Anterior cingulate cortex (tissue), 58 donors: ENCODE measurements around the gene IGSF5.
"Not testable (repeated sequence)": the region's sequence is repeated elsewhere in the genome, so short reads cannot be mapped to it uniquely, and the experiment has no call there.

ENCODE experiments used
- DNase-seq, 58 donors: peaks; one replicate each; lab custom pipeline; 2025; lab: John Stamatoyannopoulos, UW

Gene IGSF5

DNA sequence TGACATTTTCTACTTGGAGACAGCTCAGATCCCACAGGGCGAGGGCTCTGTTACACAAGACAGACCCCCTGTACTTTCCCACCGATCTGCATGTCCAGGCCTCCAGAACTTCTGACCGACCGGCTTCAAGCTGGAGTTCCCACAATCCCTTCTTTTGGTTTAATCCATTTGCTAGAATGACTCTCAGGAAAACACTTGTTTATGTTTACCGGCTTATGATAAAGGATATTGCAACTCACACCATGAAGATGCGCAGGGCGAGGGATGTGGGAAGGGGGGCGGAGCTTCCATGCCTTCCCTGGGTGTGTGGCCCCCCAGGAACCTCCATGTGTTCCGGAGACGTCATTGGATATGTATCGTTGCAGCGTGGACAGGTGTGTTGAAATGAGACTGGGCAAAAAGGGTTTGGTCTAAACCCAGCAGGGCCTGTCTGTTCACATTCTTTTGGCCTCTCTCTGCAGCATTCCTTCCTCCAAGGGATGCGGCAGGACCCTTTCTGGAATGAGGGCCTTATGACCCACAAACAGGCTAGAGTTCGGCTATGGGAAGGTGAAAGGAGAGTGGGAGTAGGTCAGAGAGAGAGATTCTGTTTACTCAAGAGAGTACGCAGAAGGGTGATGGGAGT lies 7.5 kb upstream of the IGSF5 start:
- DNase-seq = no peak

GRCh38 chr21:39738566-39738965 lies 6.4 kb upstream of the IGSF5 start:
- no peak for DNase-seq

DNA sequence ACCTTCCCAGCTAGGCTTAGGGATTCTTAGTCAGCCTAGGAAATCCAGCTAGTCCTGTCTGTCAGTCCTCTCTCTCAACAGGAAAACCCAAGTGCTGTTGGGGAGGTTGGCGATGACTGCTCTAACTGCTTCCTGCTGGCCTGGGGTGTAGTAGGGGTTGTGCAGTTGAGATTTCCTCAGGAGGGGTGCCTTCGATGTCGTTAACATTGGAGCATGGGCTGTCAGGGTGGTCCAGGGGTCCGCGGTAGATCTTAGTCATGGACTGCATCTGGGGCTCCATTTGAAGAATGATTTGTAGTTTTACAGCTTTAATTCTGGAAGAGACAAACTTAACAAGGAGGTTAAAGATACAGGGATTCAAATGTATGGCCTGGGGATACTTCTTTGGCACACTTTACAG lies 5.5 kb upstream of the IGSF5 start:
- not testable (repeated sequence) for DNase-seq

- DNase-seq = not testable (repeated sequence)
These were observed 2.4 kb upstream of the IGSF5 start for GRCh38 chr21:39742561-39742960.

- DNase-seq = not testable (repeated sequence)
These were observed 349 bp downstream of the IGSF5 start for GRCh38 chr21:39745332-39745731.

GRCh38 chr21:39750670-39751069 lies 5.7 kb downstream of the IGSF5 start:
- DNase-seq = no peak

DNA sequence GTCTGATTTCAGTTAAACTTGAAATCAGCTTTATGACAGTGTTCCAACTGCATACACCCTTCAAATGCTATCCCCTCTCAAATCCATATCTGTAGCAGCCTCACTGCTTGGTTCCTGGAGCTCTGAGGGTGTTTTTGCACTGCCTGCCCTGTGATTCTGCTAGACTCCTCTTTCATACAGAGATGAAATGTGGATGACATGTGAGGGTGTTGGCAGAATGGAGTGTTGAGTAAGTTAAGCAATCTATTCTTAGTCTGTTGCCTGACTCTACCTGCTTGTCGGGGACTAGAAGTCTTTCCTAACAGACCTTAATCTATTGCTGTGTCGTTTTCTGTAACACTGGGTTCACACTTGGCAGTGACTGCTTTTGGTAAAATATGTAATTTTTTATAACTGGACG lies 9.8 kb downstream of the IGSF5 start:
- no peak for DNase-seq

DNA sequence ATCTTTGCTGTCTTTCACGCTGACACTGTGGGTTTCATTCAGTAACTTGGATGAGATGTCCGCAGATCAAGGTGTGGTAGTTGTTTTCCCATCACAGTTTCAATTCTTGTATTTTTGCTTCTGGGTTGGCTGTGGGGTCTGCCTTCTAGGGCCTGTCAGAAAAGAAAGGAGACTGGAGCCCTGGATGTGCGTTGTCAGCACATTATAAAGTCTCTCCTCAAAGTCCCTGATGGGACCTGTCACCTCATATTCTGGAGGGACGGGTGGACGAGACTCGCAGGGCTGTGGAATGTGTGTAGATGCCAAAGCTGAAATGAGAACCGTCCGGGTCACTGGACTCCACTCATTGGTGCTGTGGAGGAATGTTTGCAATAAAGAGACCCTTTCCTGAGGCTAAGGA lies 11.3 kb downstream of the IGSF5 start:
- DNase-seq = no peak

- DNase-seq = no peak
These were observed 18.4 kb downstream of the IGSF5 start for GRCh38 chr21:39763272-39763970.

DNA sequence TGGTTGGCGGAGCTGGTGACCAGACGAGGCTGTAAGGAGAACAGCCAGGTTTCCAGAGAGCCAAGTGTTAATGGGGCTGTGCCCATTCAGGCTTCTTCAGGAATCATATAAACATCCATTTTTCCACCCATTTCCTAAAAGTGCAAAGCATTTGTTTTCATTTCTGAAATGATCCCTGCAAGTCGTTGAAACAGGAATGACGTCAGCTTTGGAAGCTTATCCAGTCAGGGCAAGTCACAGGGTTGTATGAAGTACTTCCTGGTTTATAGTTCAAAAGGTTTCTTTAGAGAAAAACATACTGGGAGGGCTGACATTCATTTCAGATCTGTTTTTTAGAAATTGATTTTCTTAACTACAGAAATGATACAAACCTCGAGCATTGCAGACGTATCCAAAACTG lies 29.2 kb downstream of the IGSF5 start:
- no peak for DNase-seq

GRCh38 chr21:39775816-39776215 lies 30.8 kb downstream of the IGSF5 start:
- DNase-seq = no peak

DNA sequence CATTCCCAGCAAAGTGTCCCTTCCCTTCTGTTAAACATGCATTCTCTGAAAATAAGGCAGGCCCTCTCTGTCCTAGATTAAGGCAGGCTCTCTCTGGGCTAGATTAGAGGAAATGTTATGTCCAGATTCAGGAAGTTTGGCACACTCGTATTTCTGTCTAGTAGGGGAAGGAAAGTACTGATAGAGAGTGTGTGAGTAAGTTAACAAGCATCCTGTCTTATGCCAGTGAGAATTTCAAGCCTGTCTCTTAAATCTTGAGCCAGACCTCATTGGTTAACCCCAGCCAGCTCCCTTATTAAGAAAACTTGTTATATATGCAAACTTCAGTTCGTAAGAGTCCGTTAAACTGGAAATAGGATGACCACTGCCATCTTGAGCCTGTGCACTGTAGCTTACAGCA lies 31.6 kb downstream of the IGSF5 start:
- DNase-seq = no peak

- no peak for DNase-seq
These were observed 36.3 kb downstream of the IGSF5 start for GRCh38 chr21:39781331-39781730.

DNA sequence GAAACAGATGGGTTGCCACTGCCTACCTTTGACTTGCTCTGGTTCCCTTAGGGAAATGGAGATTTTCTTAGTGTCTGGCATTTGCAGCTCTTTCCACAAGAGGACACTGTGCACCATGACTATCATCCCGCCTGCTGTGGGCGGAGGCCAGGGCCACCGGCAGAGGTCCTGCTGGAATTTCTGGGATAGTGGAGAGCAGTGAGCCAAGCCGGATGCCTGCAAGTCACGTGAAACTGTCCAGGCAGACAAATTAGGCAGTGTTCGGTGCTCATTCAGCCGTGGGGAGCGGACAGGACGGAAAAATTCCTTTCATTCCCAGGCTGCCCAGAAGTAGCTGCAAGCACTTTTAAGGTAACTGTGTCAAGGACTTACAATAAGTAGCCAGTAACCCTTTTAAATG lies 43.4 kb downstream of the IGSF5 start:
- DNase-seq = peak in 55 of 58 donors; percentile 3 to 88 (median 53)

DNA sequence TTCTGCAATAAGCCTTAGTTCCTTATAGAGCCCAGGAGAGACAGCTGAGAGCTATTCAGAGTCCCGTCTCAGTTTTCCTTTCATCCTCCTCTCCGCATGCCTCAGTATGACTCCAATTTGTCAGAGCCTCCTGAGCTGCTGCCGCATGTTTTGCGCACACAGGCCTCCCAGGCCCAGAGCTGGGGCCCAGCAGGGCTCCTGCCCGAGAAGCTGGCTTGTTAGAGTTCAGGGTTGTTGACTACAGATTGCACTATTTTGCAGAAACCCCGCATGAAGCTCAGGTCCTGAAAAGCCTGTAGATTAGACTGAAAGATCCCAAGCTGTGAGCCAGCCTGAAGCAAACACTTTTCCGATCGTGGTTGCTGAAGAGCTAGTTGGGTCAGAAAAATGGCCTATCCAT lies 51.5 kb downstream of the IGSF5 start:
- DNase-seq = no peak

GRCh38 chr21:39799178-39799577 lies 54.2 kb downstream of the IGSF5 start:
- peak in 40 of 58 donors; percentile 1 to 66 (median 23) for DNase-seq

DNA sequence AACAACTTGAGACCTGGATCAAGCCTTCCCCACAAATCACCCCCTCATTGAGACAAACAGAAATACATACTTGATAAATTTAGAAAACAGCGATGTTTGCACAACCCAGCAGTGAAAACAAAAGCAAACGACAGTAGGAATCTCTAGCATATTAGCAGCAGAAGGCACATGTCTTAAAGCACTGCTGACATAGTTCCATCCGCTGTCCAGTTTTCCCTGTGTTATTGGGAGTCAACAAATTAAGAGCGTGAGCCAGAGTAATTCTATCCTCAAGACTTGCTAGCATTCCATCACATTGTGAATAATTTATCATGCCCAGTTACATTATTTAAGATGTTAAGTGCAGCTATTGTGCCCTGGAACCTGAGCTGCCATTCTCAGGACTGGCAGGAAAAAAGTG lies 55.3 kb downstream of the IGSF5 start:
- DNase-seq = no peak

- no peak for DNase-seq
These were observed 57.2 kb downstream of the IGSF5 start for GRCh38 chr21:39802217-39802616.

DNA sequence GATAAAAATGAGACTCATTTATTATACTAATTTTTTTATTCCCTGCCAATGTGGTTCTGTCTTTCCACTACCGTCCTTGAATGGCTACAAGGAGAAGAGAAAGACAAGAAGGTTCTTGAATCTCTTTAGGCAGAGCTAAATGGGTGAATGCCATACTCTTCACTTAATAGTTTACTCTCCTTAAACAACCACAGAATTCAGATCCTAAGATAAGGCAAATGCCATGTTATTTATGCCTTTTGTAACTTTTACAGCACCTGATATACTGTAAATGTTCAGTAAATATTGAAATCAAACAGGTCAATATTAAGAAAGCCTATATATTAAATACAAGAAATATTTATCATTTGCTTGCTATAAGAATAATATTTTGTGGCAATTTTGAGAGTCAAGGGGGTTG lies 58.4 kb downstream of the IGSF5 start:
- no peak for DNase-seq

- DNase-seq = no peak
These were observed 59.3 kb downstream of the IGSF5 start for GRCh38 chr21:39804240-39804639.

DNA sequence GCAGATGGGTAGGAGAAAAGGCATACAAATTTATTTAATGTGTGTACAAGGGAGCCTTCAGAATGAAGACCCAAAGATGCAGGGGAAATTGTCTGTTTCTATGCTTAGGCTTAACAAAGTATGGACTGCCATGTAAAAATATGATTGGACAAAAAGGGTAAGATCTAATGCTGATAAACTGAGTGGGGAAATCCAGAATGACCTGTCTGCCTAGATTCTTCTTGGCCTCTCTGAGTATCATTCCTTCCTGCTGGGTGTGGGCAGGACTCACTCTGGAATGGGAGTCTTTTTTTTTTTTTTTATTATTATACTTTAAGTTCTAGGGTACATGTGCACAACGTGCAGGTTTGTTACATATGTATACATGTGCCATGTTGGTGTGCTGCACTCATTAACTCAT lies 61.0 kb downstream of the IGSF5 start:
- DNase-seq = no peak

DNA sequence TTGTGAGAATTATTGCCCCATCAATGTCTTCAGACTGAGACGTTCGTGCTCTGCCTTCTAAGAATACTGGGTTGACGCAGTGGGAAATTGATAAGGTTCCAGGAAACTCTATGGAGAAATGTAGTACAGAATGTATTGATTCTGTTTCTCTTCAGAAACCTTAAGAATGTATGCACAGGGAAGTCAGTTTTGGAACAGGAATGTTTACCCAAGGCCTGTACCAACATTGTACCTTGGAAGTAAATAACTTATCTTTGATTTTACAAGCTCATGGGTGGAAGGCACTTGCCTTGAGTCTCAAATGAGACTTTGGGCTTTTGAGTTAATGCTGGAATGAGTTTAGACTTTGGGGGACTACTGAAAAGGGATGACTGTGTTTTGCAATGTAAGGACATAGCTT lies 62.8 kb downstream of the IGSF5 start:
- DNase-seq = no peak

GRCh38 chr21:39809936-39810335 lies 65.0 kb downstream of the IGSF5 start:
- no peak for DNase-seq
